Kidney capillary endothelial cell (primary cell): Measurements from ENCODE around the gene SLC22A12.
A peak's percentile ranks its signal among the peaks of the same experiment; 100 is the strongest.

ENCODE experiments used
- DNase-seq: peaks from one replicate; pipeline ENCODE4 v3.0.0-alpha.2; 2018; ENCODE audit warnings: low spot score

The SLC22A12 gene

DNA sequence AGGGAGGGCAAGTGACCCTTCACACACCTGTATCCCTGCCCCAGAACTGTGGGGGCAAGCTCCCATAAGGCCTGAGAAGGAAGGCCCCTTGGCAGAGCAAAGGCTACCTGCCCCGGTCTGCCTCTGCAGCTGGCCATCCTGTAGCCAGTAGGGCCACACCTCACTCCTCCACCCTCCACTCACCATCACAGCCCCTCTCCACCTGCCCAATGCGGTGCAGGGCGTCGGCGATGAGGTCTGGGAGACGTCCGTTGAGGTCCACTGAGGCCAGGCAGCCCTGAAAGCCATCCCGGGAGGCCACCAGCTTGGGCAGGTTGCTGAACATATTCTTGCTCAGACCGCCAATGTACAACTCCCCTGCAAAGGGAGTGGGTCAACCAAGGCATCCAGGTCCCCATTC is 57.5 kb downstream of the SLC22A12 start:
- no peak for DNase-seq

DNA sequence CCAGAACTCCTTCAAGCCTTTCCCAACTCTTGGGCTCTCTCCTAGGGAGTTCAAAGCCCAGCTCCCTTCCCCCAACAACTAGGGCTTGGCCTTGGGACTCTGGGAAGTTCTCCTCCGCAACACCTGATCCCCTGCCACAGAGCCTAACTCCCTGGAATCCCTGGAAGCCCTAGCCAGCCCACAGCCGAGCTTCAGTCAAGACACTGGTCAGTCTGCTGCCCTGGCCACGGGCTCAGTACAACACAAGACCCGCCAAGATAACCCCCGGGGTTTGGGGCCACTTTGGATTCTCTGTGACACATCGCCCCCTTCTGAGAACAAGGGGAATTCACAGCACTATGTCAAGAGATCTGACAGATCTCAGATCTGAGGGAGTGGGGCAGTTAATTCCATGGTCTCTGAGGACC is 58.3 kb downstream of the SLC22A12 start:
- peak; percentile 19 for DNase-seq

GRCh38 chr11:64650923-64651523 is 60.0 kb downstream of the SLC22A12 start:
- peak; percentile 30 for DNase-seq
